Measurements from ENCODE around the gene HDDC2. TPM values are rescaled to one million over a fixed set of nuclear protein-coding genes. Genes with fewer than 3 reads are reported as not detected.

HDDC2 gene
- polyA plus RNA-seq, 3 donors, result 24.4 to 59.9 (median 42.6) TPM

GRCh38 chr6:125227244-125227643 lies 74.5 kb downstream of the HDDC2 start:
- Histone ChIP-seq H3K4me3 (replicated peaks in 1 of 3; ENCODE audit: low read depth in 2 of 3, low read length in 3 of 3) (no peak overlapping the region), H3K9me3 (replicated peaks in 1 of 2; ENCODE audit: control insufficient read depth in 1 of 2, insufficient read depth in 1 of 2, low read length in 2 of 2) (no peaks in the 10 kb centered on the region), H3K27ac (ENCODE audit: low read depth in 1 of 2, low read length in 2 of 2) (no peak overlapping the region), H3K36me3 (replicated peaks in 1 of 2; ENCODE audit: control insufficient read depth in 1 of 2, insufficient read depth in 2 of 2, low read length in 2 of 2) (no peaks in the 10 kb centered on the region), H3K4me1 (ENCODE audit: control insufficient read depth in 1 of 2, insufficient read depth in 2 of 2, low read length in 2 of 2) (no peaks in the 10 kb centered on the region), H2AFZ (ENCODE audit: insufficient read depth, low read depth, low read length, poor library complexity, severe bottlenecking) (no peak overlapping the region), H3K9ac (ENCODE audit: insufficient read depth, low read length, poor library complexity, severe bottlenecking) (no peak overlapping the region), H4K20me1 (ENCODE audit: insufficient read depth, low read length) (no peaks in the 10 kb centered on the region), H3K79me2 (ENCODE audit: insufficient read depth, low read length) (no peaks in the 10 kb centered on the region), H3K27me3 (ENCODE audit: control insufficient read depth in 2 of 2, insufficient read depth in 2 of 2, low read length in 2 of 2) (no peaks in the 10 kb centered on the region), H3K4me2 (replicated peaks; ENCODE audit: extremely low read depth, low read length, poor library complexity, severe bottlenecking) (no peak overlapping the region)
- DNase-seq, result no peak
- H3K27me3 Mint-ChIP-seq (ENCODE audit: low read depth in 3 of 3), result no peaks in the 10 kb centered on the region
- no peaks in the 10 kb centered on the region for H3K4me1 Mint-ChIP-seq
- no peak for TF ChIP-seq CTCF (IDR thresholded peaks at IDR 0.05)
- no peak overlapping the region for H3K27ac Mint-ChIP-seq
- H3K9me3 Mint-ChIP-seq, result no peaks in the 10 kb centered on the region
- intact Hi-C loops (cut with micrococcal nuclease), result no loop called here
- H3K4me3 Mint-ChIP-seq, result no peak overlapping the region
- WGBS (ENCODE audit: insufficient coverage), result 93% methylated on average over 3 of the region's 6 CpGs
- no peaks in the 10 kb centered on the region for H3K36me3 Mint-ChIP-seq

Other genes starting within 250 kb of the HDDC2 start
- gene TPD52L1, start 148.2 kb downstream of the HDDC2 start, polyA plus RNA-seq, result not detected